HEK293 (cell line): ENCODE data around the gene SVIL.

Source experiments
- CTCF ChIA-PET: fragments of 350-600 bp; formaldehyde crosslinking; extraction: SDS; loops from one replicate; lab custom pipeline; 2021; ENCODE audit warnings: antibody characterized with exemption; lab: Yijun Ruan, JAX
- POLR2A ChIA-PET: fragments of 300-600 bp; formaldehyde crosslinking; extraction: SDS; loops from one replicate; lab custom pipeline; 2020; ENCODE audit warnings: antibody characterized with exemption, inconsistent platforms; lab: Yijun Ruan, JAX
- H3K27ac ChIP-seq: fragments of 200-500 bp; sonication (Bioruptor generic); 2 replicates; pipeline ENCODE4 v1.5.1; 2014; ENCODE audit warnings: low read depth, low read length, control low read depth, inconsistent platforms; ENCODE audit errors: extremely low read depth
- H3K36me3 ChIP-seq, 2 experiments: fragments of 200-500 bp in 1 of 2; sonication (Bioruptor generic) in 1 of 2; 1 replicate in 1 of 2; 2 replicates in 1 of 2; pipeline ENCODE4 v1.5.1; 2014 to 2017; ENCODE audit warnings: inconsistent platforms in 2 of 2, low read length in 2 of 2; ENCODE audit not compliant: control insufficient read depth in 2 of 2, insufficient read depth in 1 of 2
- H3K4me1 ChIP-seq: fragments of 200-500 bp; sonication (Bioruptor generic); 2 replicates; pipeline ENCODE4 v1.5.1; 2014; ENCODE audit warnings: mild to moderate bottlenecking, low read length, inconsistent platforms; ENCODE audit not compliant: control insufficient read depth, insufficient read depth
- H3K4me3 ChIP-seq: 2 replicates; pipeline ENCODE4 v1.5.1; 2011; ENCODE audit warnings: low read depth, mild to moderate bottlenecking, control low read depth, low read length, moderate library complexity
- H3K9me3 ChIP-seq: fragments of 200-500 bp; sonication (Bioruptor generic); 2 replicates; pipeline ENCODE4 v1.5.1; 2014; ENCODE audit warnings: low read depth, low read length, inconsistent platforms; ENCODE audit not compliant: control insufficient read depth, insufficient read depth
- ATF2 ChIP-seq: fragments of 450-650 bp; formaldehyde crosslinking; IDR thresholded peaks from 2 replicates; pipeline ENCODE4 v1.5.1; 2016; ENCODE audit warnings: missing biosample characterization, missing genetic modification characterization, low read depth
- CTCF ChIP-seq: fragments of 450-650 bp; formaldehyde crosslinking; IDR thresholded peaks from 2 replicates; pipeline ENCODE4 v1.5.1; 2016; ENCODE audit warnings: missing biosample characterization, missing genetic modification characterization
- FEZF1 ChIP-seq: fragments of 450-650 bp; formaldehyde crosslinking; IDR thresholded peaks from 2 replicates; pipeline ENCODE4 v1.5.1; 2016; ENCODE audit warnings: missing biosample characterization, missing genetic modification characterization
- HIC1 ChIP-seq: fragments of 450-650 bp; formaldehyde crosslinking; IDR thresholded peaks from 2 replicates; pipeline ENCODE4 v1.5.1; 2016; ENCODE audit warnings: missing biosample characterization, missing genetic modification characterization
- HOXD13 ChIP-seq: sonication (generic); formaldehyde crosslinking; IDR thresholded peaks from 2 replicates; pipeline ENCODE4 v1.8.0; 2022; ENCODE audit warnings: missing genetic modification reagents, borderline replicate concordance
- KLF16 ChIP-seq: fragments of 450-650 bp; formaldehyde crosslinking; IDR thresholded peaks from 2 replicates; pipeline ENCODE4 v1.5.1; 2017; ENCODE audit warnings: missing biosample characterization, missing genetic modification characterization
- KLF17 ChIP-seq: fragments of 450-650 bp; formaldehyde crosslinking; IDR thresholded peaks from 2 replicates; pipeline ENCODE4 v1.5.1; 2016; ENCODE audit warnings: missing biosample characterization, missing genetic modification characterization
- MEIS1 ChIP-seq: sonication (generic); formaldehyde crosslinking; IDR thresholded peaks from 2 replicates; pipeline ENCODE4 v1.8.1; 2022; ENCODE audit warnings: missing genetic modification reagents, mild to moderate bottlenecking, borderline replicate concordance
- OVOL3 ChIP-seq: fragments of 450-650 bp; formaldehyde crosslinking; IDR thresholded peaks from 2 replicates; pipeline ENCODE4 v1.5.1; 2016; ENCODE audit warnings: missing biosample characterization, missing genetic modification characterization
- PRDM6 ChIP-seq: fragments of 450-650 bp; formaldehyde crosslinking; IDR thresholded peaks from 2 replicates; pipeline ENCODE4 v1.5.1; 2017; ENCODE audit warnings: missing biosample characterization, missing genetic modification characterization
- RBAK ChIP-seq: fragments of 450-650 bp; formaldehyde crosslinking; IDR thresholded peaks from 2 replicates; pipeline ENCODE4 v1.5.1; 2016; ENCODE audit warnings: missing biosample characterization, missing genetic modification characterization
- SCRT1 ChIP-seq: fragments of 450-650 bp; formaldehyde crosslinking; IDR thresholded peaks from 2 replicates; pipeline ENCODE4 v1.5.1; 2016; ENCODE audit warnings: missing biosample characterization, missing genetic modification characterization, borderline replicate concordance
- ZNF211 ChIP-seq: fragments of 450-650 bp; formaldehyde crosslinking; IDR thresholded peaks from 2 replicates; pipeline ENCODE4 v1.5.1; 2016; ENCODE audit warnings: low read depth, missing biosample characterization, missing genetic modification characterization
- ZNF221 ChIP-seq: fragments of 450-650 bp; formaldehyde crosslinking; IDR thresholded peaks from 2 replicates; pipeline ENCODE4 v1.5.1; 2017; ENCODE audit warnings: missing biosample characterization, missing genetic modification characterization, borderline replicate concordance
- ZNF274 ChIP-seq, 2 experiments: fragments of 200-500 bp in 1 of 2; fragments of 450-650 bp in 1 of 2; sonication (Bioruptor generic) in 1 of 2; formaldehyde crosslinking in 1 of 2; IDR thresholded peaks; 2 replicates each; pipeline versions ENCODE4 v1.5.1 to v1.6.1; 2014 to 2016; ENCODE audit warnings: borderline replicate concordance in 1 of 2, inconsistent platforms in 1 of 2, low read length in 1 of 2, missing biosample characterization in 1 of 2, missing genetic modification characterization in 1 of 2
- ZNF350 ChIP-seq: fragments of 450-650 bp; formaldehyde crosslinking; IDR thresholded peaks from 2 replicates; pipeline ENCODE4 v1.5.0; 2017; ENCODE audit warnings: missing biosample characterization, mild to moderate bottlenecking, missing genetic modification characterization
- ZNF404 ChIP-seq: fragments of 450-650 bp; formaldehyde crosslinking; IDR thresholded peaks from 2 replicates; pipeline ENCODE4 v1.5.1; 2017; ENCODE audit warnings: missing biosample characterization, missing genetic modification characterization
- ZNF544 ChIP-seq: fragments of 450-650 bp; formaldehyde crosslinking; IDR thresholded peaks from 2 replicates; pipeline ENCODE4 v1.5.0; 2017; ENCODE audit warnings: missing biosample characterization, missing genetic modification characterization
- ZNF626 ChIP-seq: fragments of 450-650 bp; sonication (Bioruptor Pico); formaldehyde crosslinking; IDR thresholded peaks from 2 replicates; pipeline ENCODE4 v1.5.1; 2018; ENCODE audit warnings: missing biosample characterization, missing genetic modification characterization, inconsistent platforms
- ZNF660 ChIP-seq: fragments of 450-650 bp; IDR thresholded peaks from 2 replicates; pipeline ENCODE4 v1.5.1; 2018; ENCODE audit warnings: missing biosample characterization, mild to moderate bottlenecking, missing genetic modification characterization
- ZNF707 ChIP-seq: fragments of 450-650 bp; formaldehyde crosslinking; IDR thresholded peaks from 2 replicates; pipeline ENCODE4 v1.5.1; 2016; ENCODE audit warnings: missing biosample characterization, missing genetic modification characterization
- ZSCAN18 ChIP-seq: fragments of 450-650 bp; formaldehyde crosslinking; IDR thresholded peaks from 2 replicates; pipeline ENCODE4 v1.5.1; 2016; ENCODE audit warnings: missing biosample characterization, missing genetic modification characterization

Gene SVIL

GRCh38 chr10:29535012-29535777, 99.6 kb downstream of the SVIL start (continued):
- TF ChIP-seq ZSCAN18 (tag by site-specific recombination) = no peak
- no peak for TF ChIP-seq ZNF274 (IDR thresholded peaks at IDR 0.05; ENCODE audit: low read length)
- TF ChIP-seq ZNF274 (tag by site-specific recombination; IDR thresholded peaks at IDR 0.05; ENCODE audit: borderline replicate concordance) = no peak
- no peak for TF ChIP-seq SCRT1 (tag by site-specific recombination)
- no peak for TF ChIP-seq ZNF660 (tag by site-specific recombination)
- no peak for TF ChIP-seq ZNF221
- no peak for TF ChIP-seq ZNF350 (tag by site-specific recombination)
- TF ChIP-seq CTCF = peak; percentile 92
- TF ChIP-seq FEZF1 = peak; percentile 64; the same call in 1 of the 2 replicates
- TF ChIP-seq KLF16 (tag by site-specific recombination) = no peak
- no peak for TF ChIP-seq ZNF211
- no peak for TF ChIP-seq ZNF707 (tag by site-specific recombination)

- ChIA-PET POLR2A (no interaction called here), CTCF (interaction anchor here (0.5 to 2.6 kb wide), 17 partner anchors 9 to 99 kb away, joined by 3 to 25 read pairs (median 7); no protein-coding TSS in a partner anchor)
- Histone ChIP-seq H3K4me3 (no peak overlapping the region), H3K4me1 (peaks cover 24% of the 10 kb centered on the region), H3K27ac (no peak overlapping the region), H3K9me3 (no peaks in the 10 kb centered on the region), H3K36me3 (no peaks in the 10 kb centered on the region)
- TF ChIP-seq ZNF660 (tag by site-specific recombination) (no peak), ZNF626 (tag by site-specific recombination) (no peak), ATF2 (tag by site-specific recombination) (peak; percentile 42; the same call in 1 of the 2 replicates), PRDM6 (tag by site-specific recombination) (peak; percentile 43; the same call in 1 of the 2 replicates)
Observed at GRCh38 chr10:29534590-29534989, 100.2 kb downstream of the SVIL start.

- no peak overlapping the region for H3K27ac ChIP-seq
- no peak overlapping the region for H3K4me3 ChIP-seq
Observed at GRCh38 chr10:29533696-29534285, 101.0 kb downstream of the SVIL start.

More at GRCh38 chr10:29533696-29534285, 101.0 kb downstream of the SVIL start:
- Histone ChIP-seq H3K4me1 (peaks cover 24% of the 10 kb centered on the region), H3K9me3 (no peaks in the 10 kb centered on the region), H3K36me3 (no peaks in the 10 kb centered on the region)
- POLR2A ChIA-PET = no interaction called here
- CTCF ChIA-PET = interaction anchor here (0.8 to 2.6 kb wide), 7 partner anchors 10 to 64 kb away, joined by 3 to 25 read pairs (median 8); no protein-coding TSS in a partner anchor
- TF ChIP-seq OVOL3 (tag by site-specific recombination) (no peak), ZNF544 (tag by site-specific recombination) (no peak), MEIS1 (CRISPR knock-in tag) (no peak), RBAK (no peak), HIC1 (no peak), HOXD13 (CRISPR knock-in tag) (no peak), KLF17 (tag by site-specific recombination) (no peak), ZNF404 (tag by site-specific recombination) (no peak)
